AG09309 (cell line): Measurements from ENCODE around the gene FERMT2.

Source experiments
- DNase-seq: peaks from one replicate; pipeline ENCODE4 v3.0.0-alpha.2; 2010; ENCODE audit warnings: low read depth
- H3K4me3 ChIP-seq: 2 replicates; pipeline ENCODE4 v1.5.1; 2011; ENCODE audit warnings: mild to moderate bottlenecking, low read depth, low read length, moderate library complexity; ENCODE audit not compliant: control insufficient read depth
- TF ChIP-seq, protein P1 (sequence below): IDR thresholded peaks from 2 replicates; pipeline ENCODE4 v1.5.1; 2011; ENCODE audit warnings: mild to moderate bottlenecking, low read depth, low read length, inconsistent platforms; ENCODE audit not compliant: insufficient read depth, control insufficient read depth; ENCODE audit errors: missing control alignments

Gene FERMT2

DNA sequence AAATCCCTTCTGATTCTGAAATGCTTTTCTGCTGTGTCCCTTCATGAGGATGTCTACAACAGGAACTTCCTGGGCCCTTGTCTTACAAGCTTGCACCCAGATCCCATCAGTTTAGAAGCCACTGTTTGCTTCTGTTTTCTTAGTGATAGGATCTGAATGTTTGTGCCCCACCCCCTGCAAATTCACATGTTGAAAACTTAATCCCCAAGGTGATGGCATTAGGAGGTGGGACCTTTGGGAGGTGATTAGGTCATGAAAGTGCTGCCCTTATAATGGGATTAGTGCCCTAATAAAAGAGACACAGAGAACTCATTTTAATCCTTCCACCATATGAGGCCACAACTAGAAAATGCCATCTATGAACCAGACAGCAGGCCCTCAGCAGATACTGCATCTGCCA, 123.4 kb downstream of the FERMT2 start:
- DNase-seq = no peak
- TF ChIP-seq, protein P1, sequence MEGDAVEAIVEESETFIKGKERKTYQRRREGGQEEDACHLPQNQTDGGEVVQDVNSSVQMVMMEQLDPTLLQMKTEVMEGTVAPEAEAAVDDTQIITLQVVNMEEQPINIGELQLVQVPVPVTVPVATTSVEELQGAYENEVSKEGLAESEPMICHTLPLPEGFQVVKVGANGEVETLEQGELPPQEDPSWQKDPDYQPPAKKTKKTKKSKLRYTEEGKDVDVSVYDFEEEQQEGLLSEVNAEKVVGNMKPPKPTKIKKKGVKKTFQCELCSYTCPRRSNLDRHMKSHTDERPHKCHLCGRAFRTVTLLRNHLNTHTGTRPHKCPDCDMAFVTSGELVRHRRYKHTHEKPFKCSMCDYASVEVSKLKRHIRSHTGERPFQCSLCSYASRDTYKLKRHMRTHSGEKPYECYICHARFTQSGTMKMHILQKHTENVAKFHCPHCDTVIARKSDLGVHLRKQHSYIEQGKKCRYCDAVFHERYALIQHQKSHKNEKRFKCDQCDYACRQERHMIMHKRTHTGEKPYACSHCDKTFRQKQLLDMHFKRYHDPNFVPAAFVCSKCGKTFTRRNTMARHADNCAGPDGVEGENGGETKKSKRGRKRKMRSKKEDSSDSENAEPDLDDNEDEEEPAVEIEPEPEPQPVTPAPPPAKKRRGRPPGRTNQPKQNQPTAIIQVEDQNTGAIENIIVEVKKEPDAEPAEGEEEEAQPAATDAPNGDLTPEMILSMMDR = no peak

DNA sequence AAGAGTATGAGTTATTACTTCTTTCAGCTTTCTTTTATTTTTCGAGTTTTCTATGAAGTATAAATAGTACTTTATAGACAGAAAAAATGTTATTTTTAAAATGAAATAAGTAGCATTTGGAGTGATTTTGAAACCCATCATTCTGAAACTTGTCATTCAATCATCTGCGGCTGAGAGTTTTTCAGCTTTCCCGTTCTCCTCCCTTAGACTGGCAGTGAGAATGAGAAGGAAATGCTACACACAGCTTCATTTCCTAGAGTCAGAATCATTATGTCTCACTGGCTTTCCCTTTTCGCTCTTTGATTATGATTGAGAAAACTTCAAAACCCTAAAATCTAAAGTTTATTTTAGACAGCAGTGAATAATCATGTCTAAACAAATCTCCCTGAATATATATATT, 125.8 kb downstream of the FERMT2 start:
- no peak overlapping the region for H3K4me3 ChIP-seq
- no peak for DNase-seq
- TF ChIP-seq, protein P1 = no peak

More for the DNA sequence above, 123.4 kb downstream of the FERMT2 start:
- H3K4me3 ChIP-seq = no peak overlapping the region

DNA sequence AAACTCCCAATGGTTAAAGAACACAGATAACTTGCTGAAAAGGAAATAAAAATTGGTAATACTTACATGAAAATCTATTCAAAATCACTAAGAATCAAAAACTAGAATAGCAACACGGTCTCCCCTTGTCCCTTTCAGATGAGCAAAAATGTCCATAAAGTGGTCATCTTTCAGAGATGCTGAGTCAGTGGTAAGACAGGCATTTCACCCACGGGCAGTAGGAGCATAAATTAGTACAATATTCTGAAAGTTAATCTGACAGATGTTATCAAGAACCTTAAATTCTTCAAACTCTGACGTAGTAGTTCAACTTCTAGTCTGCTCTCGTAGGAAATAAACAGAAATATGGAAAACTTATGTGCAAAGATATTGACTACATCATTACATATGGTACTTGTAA, 126.4 kb downstream of the FERMT2 start:
- no peak overlapping the region for H3K4me3 ChIP-seq
- no peak for DNase-seq
- TF ChIP-seq, protein P1 = no peak

DNA sequence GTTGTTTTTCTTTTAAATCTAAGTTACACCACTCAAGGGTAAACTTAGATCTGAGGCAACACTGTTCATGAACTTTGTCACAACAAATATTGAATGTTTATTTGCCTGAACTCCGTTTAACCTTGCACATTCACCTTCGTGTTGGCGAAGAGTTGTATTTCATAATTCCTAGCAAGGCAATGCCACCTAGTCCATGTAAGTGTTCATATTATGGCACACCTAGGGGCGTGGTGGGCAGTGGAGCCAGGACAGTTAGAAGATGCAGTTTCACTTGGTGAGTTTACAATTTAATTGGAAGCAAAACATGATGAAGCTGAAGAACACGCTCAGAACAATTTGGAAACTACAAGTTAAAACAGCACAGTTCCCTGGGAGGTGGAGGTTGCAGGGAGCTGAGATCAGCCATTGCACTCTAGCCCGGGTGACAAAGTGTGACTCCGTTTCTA, 129.0 kb downstream of the FERMT2 start:
- H3K4me3 ChIP-seq = no peak overlapping the region
- TF ChIP-seq, protein P1 = no peak
- no peak for DNase-seq

DNA sequence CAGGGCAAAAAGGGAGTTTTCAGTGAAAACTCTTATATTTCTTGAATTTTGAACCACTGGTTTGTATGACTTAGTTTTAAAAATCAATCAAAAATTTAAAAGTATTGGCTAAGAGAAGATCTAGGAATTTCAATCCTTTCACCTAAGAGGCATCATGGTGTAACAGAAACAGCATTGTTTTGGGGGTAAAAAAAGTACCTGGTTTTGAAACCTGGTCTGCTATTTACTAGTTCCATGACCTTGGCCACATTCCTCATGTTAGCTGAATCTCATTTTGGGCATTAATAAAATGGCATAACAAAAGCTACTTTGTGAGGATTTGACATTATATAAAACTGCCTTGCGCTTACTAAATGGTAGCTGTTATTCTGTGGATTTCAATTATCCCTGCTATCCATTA, 142.7 kb downstream of the FERMT2 start:
- no peak overlapping the region for H3K4me3 ChIP-seq
- TF ChIP-seq, protein P1 = no peak
- DNase-seq = no peak
